ENCODE data around the gene CRLF1. TPM values are rescaled to one million over a fixed set of nuclear protein-coding genes. Genes with fewer than 3 reads are reported as not detected.

CRLF1 gene
- total and polyA plus RNA-seq, 10 of the 15 experiments (the other 5 are each of a cell fraction or from before 2014, with no cell fraction given) = 0.10 to 1.2 (median 0.49) TPM; not detected in 4

DNA sequence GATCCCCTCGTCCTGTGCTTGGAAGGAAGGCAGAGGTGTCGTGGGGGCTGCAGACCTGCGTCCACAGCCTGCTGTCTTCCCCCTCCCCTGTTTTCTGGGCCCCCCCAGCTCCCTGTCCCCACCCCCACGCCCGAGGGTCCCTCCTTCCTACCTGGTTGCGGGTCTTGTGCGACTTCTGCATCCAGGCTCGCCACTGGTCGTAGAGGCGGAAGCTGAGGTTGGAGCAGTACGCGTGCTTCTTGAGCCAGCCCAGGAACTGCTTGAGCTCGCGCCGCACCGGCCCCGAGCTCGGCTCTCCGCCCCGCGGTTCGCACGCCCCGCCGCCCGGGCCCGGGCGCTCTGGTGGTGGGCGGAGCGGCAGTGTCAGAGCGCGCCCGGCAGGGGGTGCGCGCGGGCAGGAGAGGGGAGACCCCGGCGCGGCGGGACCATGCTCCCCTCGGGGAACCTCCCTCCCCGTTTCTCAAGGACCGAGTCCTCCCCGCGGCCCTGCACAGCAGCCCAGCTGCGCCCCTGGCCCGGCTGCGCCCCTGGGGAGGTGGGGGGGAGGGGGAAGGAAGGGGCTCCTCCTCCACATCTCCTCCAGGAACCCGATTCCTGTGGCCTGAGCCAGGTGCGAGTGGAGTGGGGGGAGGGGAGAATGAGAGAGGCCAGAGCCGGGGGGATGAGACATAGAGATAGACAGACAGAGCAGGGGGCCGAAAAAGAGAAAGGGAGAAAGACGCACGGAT, 12.3 kb downstream of the CRLF1 start (continued):
- TF ChIP-seq, protein P1, sequence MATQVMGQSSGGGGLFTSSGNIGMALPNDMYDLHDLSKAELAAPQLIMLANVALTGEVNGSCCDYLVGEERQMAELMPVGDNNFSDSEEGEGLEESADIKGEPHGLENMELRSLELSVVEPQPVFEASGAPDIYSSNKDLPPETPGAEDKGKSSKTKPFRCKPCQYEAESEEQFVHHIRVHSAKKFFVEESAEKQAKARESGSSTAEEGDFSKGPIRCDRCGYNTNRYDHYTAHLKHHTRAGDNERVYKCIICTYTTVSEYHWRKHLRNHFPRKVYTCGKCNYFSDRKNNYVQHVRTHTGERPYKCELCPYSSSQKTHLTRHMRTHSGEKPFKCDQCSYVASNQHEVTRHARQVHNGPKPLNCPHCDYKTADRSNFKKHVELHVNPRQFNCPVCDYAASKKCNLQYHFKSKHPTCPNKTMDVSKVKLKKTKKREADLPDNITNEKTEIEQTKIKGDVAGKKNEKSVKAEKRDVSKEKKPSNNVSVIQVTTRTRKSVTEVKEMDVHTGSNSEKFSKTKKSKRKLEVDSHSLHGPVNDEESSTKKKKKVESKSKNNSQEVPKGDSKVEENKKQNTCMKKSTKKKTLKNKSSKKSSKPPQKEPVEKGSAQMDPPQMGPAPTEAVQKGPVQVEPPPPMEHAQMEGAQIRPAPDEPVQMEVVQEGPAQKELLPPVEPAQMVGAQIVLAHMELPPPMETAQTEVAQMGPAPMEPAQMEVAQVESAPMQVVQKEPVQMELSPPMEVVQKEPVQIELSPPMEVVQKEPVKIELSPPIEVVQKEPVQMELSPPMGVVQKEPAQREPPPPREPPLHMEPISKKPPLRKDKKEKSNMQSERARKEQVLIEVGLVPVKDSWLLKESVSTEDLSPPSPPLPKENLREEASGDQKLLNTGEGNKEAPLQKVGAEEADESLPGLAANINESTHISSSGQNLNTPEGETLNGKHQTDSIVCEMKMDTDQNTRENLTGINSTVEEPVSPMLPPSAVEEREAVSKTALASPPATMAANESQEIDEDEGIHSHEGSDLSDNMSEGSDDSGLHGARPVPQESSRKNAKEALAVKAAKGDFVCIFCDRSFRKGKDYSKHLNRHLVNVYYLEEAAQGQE (IDR thresholded peaks at IDR 0.05; ENCODE audit: low read depth, low read length) = no peak
- TF ChIP-seq GABPA (IDR thresholded peaks at IDR 0.05; ENCODE audit: low read depth) (no peak), MEF2A (IDR thresholded peaks at IDR 0.05; ENCODE audit: insufficient read depth, low read depth, low read length) (no peak), KLF5 (IDR thresholded peaks at IDR 0.05; ENCODE audit: partially characterized antibody) (no peak), KDM1A (IDR thresholded peaks at IDR 0.05; ENCODE audit: borderline replicate concordance) (no peak), RAD21 (IDR thresholded peaks at IDR 0.05; ENCODE audit: insufficient read depth, low read depth, low read length) (peak; percentile 74), RUNX3 (IDR thresholded peaks at IDR 0.05; ENCODE audit: low read length) (no peak), BHLHE40 (IDR thresholded peaks at IDR 0.05; ENCODE audit: borderline replicate concordance in 1 of 2, low read depth in 2 of 2, low read length in 1 of 2) (peak; percentile 46 to 80; a peak in 3 of 4 replicates)
- TF ChIP-seq, protein P2, sequence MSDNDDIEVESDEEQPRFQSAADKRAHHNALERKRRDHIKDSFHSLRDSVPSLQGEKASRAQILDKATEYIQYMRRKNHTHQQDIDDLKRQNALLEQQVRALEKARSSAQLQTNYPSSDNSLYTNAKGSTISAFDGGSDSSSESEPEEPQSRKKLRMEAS (IDR thresholded peaks at IDR 0.05; ENCODE audit: low read depth, low read length) = no peak
